Aorta (tissue), 5 donors: Measurements from ENCODE around the gene METTL15. TPM values are rescaled to one million over a fixed set of nuclear protein-coding genes. Genes with fewer than 3 reads are reported as not detected.

Experiments used
- ATAC-seq: fragments of 200-7000 bp; cut with Tn5 transposase; one replicate; pipeline ENCODE4 v1.9.1; 2022; ENCODE audit warnings: moderate library complexity; ENCODE audit not compliant: low FRiP score
- DNase-seq, 2 donors: peaks; one replicate each; pipeline ENCODE4 v3.0.0-alpha.2; 2020
- H3K27ac ChIP-seq, 2 donors: one replicate each; pipeline ENCODE4 v1.5.1; 2013; ENCODE audit warnings: low read length in 2 of 2, mild to moderate bottlenecking in 2 of 2, moderate library complexity in 2 of 2, control low read depth in 1 of 2, inconsistent platforms in 1 of 2, low read depth in 1 of 2
- H3K27me3 ChIP-seq, 2 donors: one replicate each; pipeline ENCODE4 v1.6.1; 2013; ENCODE audit warnings: control low read depth in 1 of 2, low read length in 1 of 2, mild to moderate bottlenecking in 1 of 2, moderate library complexity in 1 of 2; ENCODE audit not compliant: insufficient read depth in 2 of 2, control insufficient read depth in 1 of 2
- H3K36me3 ChIP-seq, 2 donors: one replicate each; pipeline ENCODE4 v1.6.1; 2013; ENCODE audit warnings: control low read depth in 1 of 2, low read length in 1 of 2, mild to moderate bottlenecking in 1 of 2; ENCODE audit not compliant: insufficient read depth in 2 of 2, control insufficient read depth in 1 of 2
- H3K4me1 ChIP-seq, 2 donors: one replicate each; pipeline ENCODE4 v1.6.1; 2013; ENCODE audit warnings: low read length in 2 of 2, control low read depth in 1 of 2, mild to moderate bottlenecking in 1 of 2, moderate library complexity in 1 of 2; ENCODE audit not compliant: insufficient read depth in 2 of 2, control insufficient read depth in 1 of 2
- H3K4me3 ChIP-seq, 2 donors: one replicate each; pipeline ENCODE4 v1.5.1; 2013; ENCODE audit warnings: low read length in 2 of 2, control low read depth in 1 of 2, mild to moderate bottlenecking in 1 of 2
- H3K9me3 ChIP-seq: one replicate; pipeline ENCODE4 v1.6.1; 2013; ENCODE audit warnings: mild to moderate bottlenecking, low read length; ENCODE audit not compliant: control insufficient read depth
- WGBS, 2 donors: extraction: QIAGEN DNeasy Blood & Tissue Kit; methylation state at CpG; one replicate each; pipeline ENCODE4 v1.1.7; 2013; 5-methylcytosine and 5-hydroxymethylcytosine counted together
- intact Hi-C, 2 donors: fragments of 100-400 bp; cut with DNase I; formaldehyde crosslinking; loops; one replicate each; pipeline versions ENCODE4 v1.14.2 to v1.15.0; 2022
- polyA plus RNA-seq, 2 donors: library from polyadenylated mRNA; stranded (reverse); fragments of 200-250 nt; gene quantifications; one replicate each; pipeline ENCODE4 v1.2.3, GENCODE V29; 2013
- total RNA-seq, 2 donors: library from RNA; stranded (reverse); fragmentation: NEBNext Ultra II Directional; extraction: Animal tissue kit (Norgen Biotek cat#: 25700); gene quantifications; one replicate each; pipeline ENCODE4 v1.2.1, GENCODE V29; 2021
- donor health status: healthy with polysubstance abuse.
- donor health status: Bipolar disorder and iron deficiency.
- donor health status: DM: no; HTN: no; CAD: no.
- donor health status: DM: no; HTN: no; CAD: no.
- donor health status: DM: yes; HTN: yes; CAD: no.

Gene METTL15
- total and polyA plus RNA-seq, 4 donors, result 2.4 to 19.2 (median 10.5) TPM

DNA sequence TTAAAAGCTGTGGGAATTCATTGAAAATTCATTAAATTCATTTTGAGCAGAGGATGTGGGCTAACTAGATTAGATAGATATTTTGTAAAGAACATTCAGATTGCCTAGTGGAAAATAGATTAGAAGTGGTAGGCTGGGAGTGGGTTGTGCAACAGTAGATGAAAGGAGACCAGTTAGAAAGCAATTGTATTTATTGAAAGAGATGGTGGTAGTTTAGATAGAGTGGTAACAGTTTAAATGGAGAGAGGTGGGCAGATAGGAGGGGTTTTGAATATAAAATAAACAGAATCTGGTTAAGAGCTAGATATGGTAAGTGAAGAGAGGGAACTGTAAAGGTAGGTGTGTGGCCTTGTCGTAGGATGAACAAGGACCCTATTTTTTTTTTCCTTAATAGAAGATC, 34.5 kb downstream of the METTL15 start:
- Histone ChIP-seq H3K27ac (no peak overlapping the region), H3K27me3 (no peaks in the 10 kb centered on the region), H3K4me1 (no peaks in the 10 kb centered on the region), H3K9me3 (peaks cover 4% of the 10 kb centered on the region), H3K36me3 (peaks cover 0 to 1% of the 10 kb centered on the region in 2 donors), H3K4me3 (no peak overlapping the region)
- ATAC-seq, result no peak
- WGBS, 2 donors, result 97 to 100% methylated on average over 1 of the region's 1 CpG
- no peak for DNase-seq
- intact Hi-C loops, result no loop called here

DNA sequence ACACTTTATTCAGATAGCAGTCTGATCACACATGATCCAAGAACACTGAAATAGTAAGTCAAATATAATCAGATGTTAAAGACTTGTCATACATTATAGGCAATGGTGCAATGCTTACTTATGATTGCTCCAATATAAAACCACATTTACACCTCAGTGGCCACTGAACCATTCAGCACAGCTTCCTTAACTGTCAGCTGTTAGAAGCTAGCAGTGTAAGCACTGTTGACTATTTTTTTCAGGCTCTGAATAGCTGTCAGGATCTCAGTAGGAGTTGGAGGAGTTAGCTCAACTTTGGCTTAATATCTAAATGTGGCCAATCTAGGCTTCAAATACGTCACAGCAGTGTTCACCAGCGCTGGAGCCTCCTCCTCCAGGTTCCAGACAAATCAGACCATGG, 36.6 kb downstream of the METTL15 start:
- DNase-seq (no peak), ATAC-seq (no peak)
- Histone ChIP-seq H3K4me3 (no peak overlapping the region), H3K36me3 (no peaks in the 10 kb centered on the region), H3K4me1 (no peaks in the 10 kb centered on the region), H3K27me3 (no peaks in the 10 kb centered on the region), H3K9me3 (peaks cover 2% of the 10 kb centered on the region), H3K27ac (no peak overlapping the region)
- WGBS, 2 donors, result 95 to 98% methylated on average over 2 of the region's 2 CpGs
- intact Hi-C loops, result no loop called here

- DNase-seq, result no peak
Observed at GRCh38 chr11:28146123-28146751, 38.0 kb downstream of the METTL15 start.

DNA sequence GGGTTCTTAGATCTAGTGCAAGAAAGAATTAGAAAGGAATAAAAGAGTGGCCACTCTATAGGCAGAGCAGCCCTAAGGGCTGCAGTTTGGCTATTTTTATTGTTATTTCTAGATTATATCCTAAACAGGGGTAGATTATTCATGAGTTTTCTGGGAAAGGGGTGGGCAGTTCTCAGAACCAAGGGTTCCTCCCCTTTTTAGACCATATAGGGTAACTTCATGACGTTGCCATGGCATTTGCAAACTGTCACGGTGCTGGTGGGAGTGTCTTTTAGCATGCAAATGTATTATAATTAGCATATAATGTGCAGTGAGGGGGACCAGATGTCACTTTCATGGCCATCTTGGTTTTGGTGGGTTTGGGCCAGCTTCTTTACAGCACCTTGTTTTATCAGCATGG, 44.6 kb downstream of the METTL15 start:
- Histone ChIP-seq H3K27ac (no peak overlapping the region), H3K4me1 (peaks cover 0 to 1% of the 10 kb centered on the region in 2 donors), H3K9me3 (no peaks in the 10 kb centered on the region), H3K4me3 (no peak overlapping the region), H3K36me3 (peaks cover 0 to 6% of the 10 kb centered on the region in 2 donors), H3K27me3 (no peaks in the 10 kb centered on the region)
- DNase-seq, result no peak
- intact Hi-C loops, result no loop called here
- WGBS, 2 donors, result 94 to 97% methylated on average over 2 of the region's 2 CpGs
- ATAC-seq, result no peak

More at GRCh38 chr11:28146123-28146751, 38.0 kb downstream of the METTL15 start:
- no peaks in the 10 kb centered on the region for H3K4me1 ChIP-seq
- H3K4me3 ChIP-seq, result no peak overlapping the region
- no peaks in the 10 kb centered on the region for H3K27me3 ChIP-seq
- no peak for ATAC-seq
- intact Hi-C loops, result no loop called here
- WGBS, 2 donors, result 66 to 80% methylated on average over 2 of the region's 2 CpGs
- H3K27ac ChIP-seq, result no peak overlapping the region
- no peaks in the 10 kb centered on the region for H3K36me3 ChIP-seq
- H3K9me3 ChIP-seq, result no peaks in the 10 kb centered on the region

- Histone ChIP-seq H3K27me3 (no peaks in the 10 kb centered on the region), H3K27ac (no peak overlapping the region), H3K36me3 (peaks cover 0 to 6% of the 10 kb centered on the region in 2 donors), H3K4me3 (no peak overlapping the region), H3K9me3 (peaks cover 1% of the 10 kb centered on the region), H3K4me1 (peaks cover 0 to 1% of the 10 kb centered on the region in 2 donors)
- intact Hi-C loops, result no loop called here
- no peak for DNase-seq
- 81% methylated on average over 2 of the region's 2 CpGs for WGBS, 2 donors
- no peak for ATAC-seq
Observed at GRCh38 chr11:28153586-28153985, 45.4 kb downstream of the METTL15 start.

- Histone ChIP-seq H3K27me3 (no peaks in the 10 kb centered on the region), H3K36me3 (no peaks in the 10 kb centered on the region), H3K4me3 (no peak overlapping the region), H3K27ac (no peak overlapping the region), H3K9me3 (no peaks in the 10 kb centered on the region), H3K4me1 (no peaks in the 10 kb centered on the region)
- WGBS, 2 donors, result 88 to 93% methylated on average over 2 of the region's 2 CpGs
- DNase-seq (no peak), ATAC-seq (no peak)
- intact Hi-C loops, result no loop called here
Observed at GRCh38 chr11:28168718-28169117, 60.5 kb downstream of the METTL15 start.

GRCh38 chr11:28169816-28170215, 61.6 kb downstream of the METTL15 start:
- intact Hi-C loops, result no loop called here
- 93 to 100% methylated on average over 1 of the region's 1 CpG for WGBS, 2 donors
- Histone ChIP-seq H3K9me3 (no peaks in the 10 kb centered on the region), H3K27me3 (no peaks in the 10 kb centered on the region), H3K4me3 (no peak overlapping the region), H3K27ac (no peak overlapping the region), H3K36me3 (no peaks in the 10 kb centered on the region), H3K4me1 (no peaks in the 10 kb centered on the region)
- ATAC-seq (no peak), DNase-seq (no peak)

DNA sequence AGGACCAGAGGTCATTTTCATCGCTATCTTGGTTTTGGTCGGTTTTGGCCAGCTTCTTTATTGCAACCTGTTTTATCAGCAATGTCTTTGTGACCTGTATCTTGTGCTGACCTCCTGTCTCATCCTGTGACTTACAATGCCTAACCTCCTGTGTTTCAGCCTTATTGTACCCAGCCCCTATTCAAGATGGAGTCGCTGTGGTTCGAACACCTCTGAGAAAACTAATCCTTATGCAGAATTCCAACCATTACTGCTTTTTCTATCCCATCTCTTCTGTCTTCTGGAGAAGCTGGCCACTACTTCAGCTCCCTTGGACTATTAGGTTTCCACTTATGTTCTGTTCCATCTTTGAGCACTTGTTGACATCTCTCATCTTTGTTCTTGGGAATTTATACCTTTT, 62.6 kb downstream of the METTL15 start:
- Histone ChIP-seq H3K27me3 (no peaks in the 10 kb centered on the region), H3K36me3 (no peaks in the 10 kb centered on the region), H3K4me3 (no peak overlapping the region), H3K27ac (no peak overlapping the region), H3K4me1 (no peaks in the 10 kb centered on the region), H3K9me3 (no peaks in the 10 kb centered on the region)
- DNase-seq, result no peak
- no peak for ATAC-seq
- intact Hi-C loops, result no loop called here
- 97 to 99% methylated on average over 4 of the region's 4 CpGs for WGBS, 2 donors

DNA sequence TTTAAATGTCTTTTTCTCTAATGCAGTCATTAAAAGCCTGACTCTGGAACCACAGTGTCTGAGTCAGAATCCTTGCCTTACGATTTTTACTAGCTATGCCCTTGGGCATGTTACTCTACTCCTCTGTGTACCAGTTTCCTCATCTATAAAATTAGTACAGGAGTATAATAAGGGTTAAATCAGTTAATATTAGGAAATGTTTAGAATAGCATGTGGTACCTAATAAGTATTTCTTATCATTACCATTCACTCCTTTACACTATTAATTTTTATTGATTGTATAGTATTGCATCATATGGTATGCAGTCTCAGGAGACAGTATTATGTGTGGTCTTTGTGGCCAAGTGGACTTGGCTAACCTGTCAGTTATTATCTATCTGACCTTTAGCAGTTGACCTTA, 68.2 kb downstream of the METTL15 start:
- Histone ChIP-seq H3K36me3 (no peaks in the 10 kb centered on the region), H3K4me3 (no peak overlapping the region), H3K9me3 (no peaks in the 10 kb centered on the region), H3K27me3 (no peaks in the 10 kb centered on the region), H3K4me1 (no peaks in the 10 kb centered on the region), H3K27ac (no peak overlapping the region)
- no peak for DNase-seq
- 78 to 83% methylated on average over 1 of the region's 1 CpG for WGBS, 2 donors
- intact Hi-C loops, result no loop called here
- ATAC-seq, result no peak
